Fibroblast of skin of right biceps (primary cell): ENCODE measurements around the gene SKIC2.

Experiments used
- DNase-seq: peaks from one replicate; pipeline ENCODE4 v3.0.0-alpha.2; 2013

Gene SKIC2

GRCh38 chr6:31945507-31946369 lies 13.2 kb upstream of the SKIC2 start, which contains the start of gene CFB:
TSS of gene CFB (plus strand) at chr6:31946095. CDS start at chr6:31946222, 127 bp downstream.
- peak; percentile 80 for DNase-seq

GRCh38 chr6:31946370-31946885 lies 12.5 kb upstream of the SKIC2 start:
- DNase-seq: no peak

GRCh38 chr6:31947070-31947675 lies 11.8 kb upstream of the SKIC2 start:
- no peak for DNase-seq

- no peak for DNase-seq
Observed at GRCh38 chr6:31947864-31948263, 11.1 kb upstream of the SKIC2 start.

GRCh38 chr6:31948306-31948705 lies 10.7 kb upstream of the SKIC2 start:
- no peak for DNase-seq

GRCh38 chr6:31948753-31949413 lies 10.1 kb upstream of the SKIC2 start:
- peak; percentile 18 for DNase-seq

GRCh38 chr6:31949926-31950548 lies 8.9 kb upstream of the SKIC2 start:
- DNase-seq: no peak

- peak; percentile 55 for DNase-seq
Observed at GRCh38 chr6:31952140-31952805, 6.7 kb upstream of the SKIC2 start.

- no peak for DNase-seq
Observed at GRCh38 chr6:31952890-31953289, 6.1 kb upstream of the SKIC2 start.

- no peak for DNase-seq
Observed at GRCh38 chr6:31954511-31954910, 4.5 kb upstream of the SKIC2 start.

- no peak for DNase-seq
Observed at GRCh38 chr6:31956796-31957195, 2.2 kb upstream of the SKIC2 start.

GRCh38 chr6:31958412-31958740 lies 599 bp upstream of the SKIC2 start:
- DNase-seq: no peak

GRCh38 chr6:31961616-31962015 lies 2.6 kb downstream of the SKIC2 start:
- DNase-seq: no peak

- DNase-seq: no peak
Observed at GRCh38 chr6:31963921-31964320, 4.9 kb downstream of the SKIC2 start.

- no peak for DNase-seq
Observed at GRCh38 chr6:31965700-31966099, 6.7 kb downstream of the SKIC2 start.

GRCh38 chr6:31966506-31966905 lies 7.5 kb downstream of the SKIC2 start:
- no peak for DNase-seq

GRCh38 chr6:31966997-31967925 lies 8.3 kb downstream of the SKIC2 start:
- DNase-seq: no peak

GRCh38 chr6:31967926-31968320 lies 8.9 kb downstream of the SKIC2 start:
- DNase-seq: no peak

GRCh38 chr6:31968326-31968725 lies 9.4 kb downstream of the SKIC2 start:
- DNase-seq: no peak

- no peak for DNase-seq
Observed at GRCh38 chr6:31968791-31969711, 10.1 kb downstream of the SKIC2 start.
